ENCODE data around the gene TNIK.

Gene TNIK

GRCh38 chr3:171416061-171416460, 44.1 kb downstream of the TNIK start:
- DNase-seq: no peak

DNA sequence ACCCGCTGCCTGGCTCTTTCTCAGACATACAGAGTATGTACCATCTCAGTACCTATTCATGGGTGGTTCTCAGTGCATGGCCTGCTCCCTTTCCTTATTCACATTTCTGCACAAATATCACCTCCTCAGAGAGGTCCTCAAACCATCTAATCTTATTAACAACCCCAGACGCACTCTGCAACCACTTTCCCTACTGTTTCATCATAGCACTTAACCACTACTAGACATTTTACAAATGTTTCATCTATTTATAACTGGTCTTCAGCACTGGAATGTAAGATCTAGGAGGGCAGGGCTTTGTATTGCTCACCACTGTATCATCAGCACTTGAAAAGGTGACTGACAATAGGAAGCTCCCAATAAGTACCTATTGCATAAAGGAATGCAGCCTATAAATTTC, 45.1 kb downstream of the TNIK start:
- no peak for DNase-seq

DNA sequence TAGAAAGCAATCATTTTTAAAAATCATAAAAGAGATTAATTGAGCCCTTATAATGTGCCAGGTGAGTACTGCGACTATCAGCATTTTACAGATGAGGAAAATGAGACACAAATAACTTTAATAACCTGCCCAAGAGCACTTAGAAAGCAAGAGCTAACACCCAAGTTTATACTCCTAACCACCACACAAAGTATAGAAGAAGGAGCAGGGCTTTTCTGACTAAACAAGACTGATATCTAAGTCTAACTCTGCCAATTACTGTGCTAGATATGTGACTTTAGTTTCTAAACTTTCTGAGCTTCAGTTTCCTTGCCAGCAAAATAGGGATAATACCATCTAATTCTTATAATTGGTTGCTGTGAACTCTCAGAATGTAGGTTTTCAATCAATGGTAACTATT, 47.7 kb downstream of the TNIK start:
- no peak for DNase-seq

DNA sequence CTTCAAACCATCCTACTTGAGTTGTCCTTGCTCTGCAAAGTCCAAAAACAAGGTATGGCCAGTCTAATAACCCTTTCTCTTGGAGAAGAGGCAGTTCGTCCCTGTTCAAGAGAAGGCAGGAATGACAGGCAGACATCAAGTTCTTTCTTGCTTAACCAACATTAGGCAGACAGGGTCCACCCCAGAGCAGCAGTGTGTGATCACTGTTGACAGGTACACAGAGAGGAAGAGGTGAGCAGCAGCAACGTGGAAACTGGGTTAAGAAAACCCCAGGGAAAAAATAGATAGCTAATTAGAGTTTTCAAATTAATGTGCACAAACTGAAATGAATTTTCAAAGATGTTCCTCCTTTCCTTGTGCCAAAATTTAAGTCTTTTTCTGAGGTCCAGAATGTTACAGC, 48.2 kb downstream of the TNIK start:
- DNase-seq: no peak

- no peak for DNase-seq
Measured at GRCh38 chr3:171410186-171410585, 50.0 kb downstream of the TNIK start.

GRCh38 chr3:171407759-171408158, 52.4 kb downstream of the TNIK start:
- DNase-seq: no peak

DNA sequence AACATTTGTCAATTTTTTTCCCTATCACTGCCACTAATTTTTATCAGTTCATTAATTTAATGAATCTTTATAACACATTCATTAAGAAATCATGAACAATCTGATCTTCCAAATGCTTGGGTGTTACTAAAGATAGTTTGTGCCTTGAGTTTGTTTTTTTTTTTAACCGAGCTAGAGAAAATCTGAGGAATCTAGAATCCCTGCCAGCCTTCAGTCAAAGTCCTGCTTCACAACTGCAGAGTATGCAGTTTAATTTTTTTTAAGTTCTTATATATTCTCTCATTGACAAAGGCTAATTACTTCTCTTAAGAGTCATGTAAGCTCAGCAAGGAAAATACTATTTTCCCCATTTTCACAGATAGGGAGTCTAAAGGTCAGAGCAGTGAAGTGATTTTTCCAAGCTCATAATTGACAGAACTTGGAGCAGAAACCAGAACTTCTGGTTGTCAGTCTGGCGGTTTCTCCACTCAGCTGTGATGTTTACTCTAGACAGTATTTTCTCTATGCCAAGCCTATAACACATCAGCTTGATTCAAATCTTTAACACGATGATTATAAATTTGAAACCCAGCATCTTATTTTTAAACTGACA, 55.7 kb downstream of the TNIK start:
- DNase-seq: no peak

DNA sequence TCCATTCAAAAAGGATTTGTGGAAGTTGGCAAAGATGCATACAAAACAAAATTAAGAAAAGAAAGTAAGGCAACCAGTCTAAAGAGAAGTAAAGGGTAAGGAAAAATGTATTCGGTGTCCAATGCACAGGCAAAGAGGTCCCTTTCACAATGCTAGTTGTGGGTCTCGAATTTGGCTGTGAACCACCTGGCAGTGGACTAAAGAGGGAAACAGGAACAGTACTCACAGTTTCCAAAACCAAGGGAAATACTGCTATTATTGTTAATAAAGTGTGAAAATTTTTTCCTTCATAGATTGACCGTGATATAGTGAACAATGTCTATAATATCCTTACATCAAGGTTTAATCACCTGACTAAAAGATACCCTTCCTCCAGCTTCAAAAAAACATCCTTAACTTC, 57.9 kb downstream of the TNIK start:
- DNase-seq: no peak

DNA sequence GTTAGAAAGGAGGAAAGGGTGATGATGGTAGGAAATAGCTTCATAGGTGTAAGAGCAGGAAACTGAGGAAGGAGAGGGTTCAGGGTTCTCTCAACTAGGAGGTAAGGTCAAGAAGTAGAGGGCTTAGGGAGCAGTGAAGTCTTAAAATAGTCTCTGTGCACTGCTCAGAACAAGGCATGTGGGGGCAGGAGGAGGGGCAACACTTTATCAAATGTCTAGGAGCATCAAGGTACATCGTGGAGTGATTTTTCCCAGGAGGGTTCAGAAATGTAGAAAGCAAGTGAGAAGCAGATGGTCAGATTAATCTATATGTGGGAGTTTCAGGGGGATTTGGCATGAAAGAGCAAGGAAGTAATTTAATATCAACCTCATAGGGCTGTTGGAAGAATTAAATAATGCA, 58.8 kb downstream of the TNIK start:
- no peak for DNase-seq

DNA sequence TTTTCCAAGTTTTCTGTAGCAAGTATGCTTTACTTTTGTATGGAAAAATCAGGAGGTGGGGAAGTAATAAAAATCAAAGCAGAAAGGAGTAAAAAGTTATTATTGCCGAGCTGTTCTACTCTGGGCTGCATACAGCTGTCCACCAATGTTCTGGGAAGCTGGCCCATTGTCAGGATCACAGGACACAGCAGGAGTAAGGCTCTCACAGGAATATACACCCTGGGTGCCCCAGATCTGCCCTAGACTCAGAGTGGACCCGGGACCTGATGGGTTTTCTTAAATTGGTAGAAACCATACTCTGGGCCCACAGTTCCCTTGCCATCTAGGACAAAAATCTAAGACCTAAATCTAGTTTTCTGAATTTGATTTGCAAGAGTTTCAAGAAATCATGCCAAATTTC, 60.4 kb downstream of the TNIK start:
- no peak for DNase-seq

- DNase-seq: no peak
Measured at GRCh38 chr3:171398343-171398742, 61.9 kb downstream of the TNIK start.

- no peak for DNase-seq
Measured at GRCh38 chr3:171397089-171397488, 63.1 kb downstream of the TNIK start.

- DNase-seq: no peak
Measured at GRCh38 chr3:171396048-171396447, 64.2 kb downstream of the TNIK start.

- DNase-seq: no peak
Measured at GRCh38 chr3:171393032-171393744, 67.0 kb downstream of the TNIK start.

DNA sequence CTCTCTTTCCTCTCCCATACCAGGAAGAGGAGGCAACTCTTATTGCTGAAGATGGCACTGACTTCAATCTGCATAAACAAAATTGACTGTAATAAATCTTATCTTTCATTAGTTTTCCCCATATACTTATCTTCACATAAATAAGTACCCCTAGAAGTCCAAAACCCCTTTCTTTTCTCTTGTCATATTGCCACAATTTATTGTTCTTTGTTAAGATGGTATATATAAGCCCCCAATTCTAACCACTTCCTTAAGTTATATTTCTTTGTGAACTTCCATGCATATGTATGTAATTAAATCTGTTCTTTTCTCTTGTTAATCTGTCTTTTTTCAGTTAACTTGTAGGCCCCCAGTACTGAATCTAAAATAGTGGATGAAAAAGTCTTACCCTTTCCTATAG, 68.8 kb downstream of the TNIK start:
- no peak for DNase-seq

- DNase-seq: no peak
Measured at GRCh38 chr3:171390051-171390941, 69.9 kb downstream of the TNIK start.

DNA sequence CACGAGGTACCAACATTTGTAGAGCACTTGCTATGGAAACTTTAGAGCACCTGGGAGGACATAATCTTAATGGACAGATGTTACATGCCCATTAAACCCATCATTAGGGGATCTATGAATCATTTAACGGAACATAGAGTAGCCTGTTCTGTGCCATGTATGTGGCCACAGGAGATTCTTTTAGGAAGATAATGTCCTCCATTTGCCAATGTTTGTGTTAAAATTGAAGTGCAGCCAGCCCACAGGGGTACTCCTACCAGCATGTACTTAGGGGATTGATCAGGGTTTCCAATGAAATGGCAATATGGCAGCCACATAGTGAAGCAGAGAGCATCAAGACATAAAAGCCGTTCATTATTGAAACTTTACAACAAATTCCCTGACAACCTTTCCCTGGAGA, 70.7 kb downstream of the TNIK start:
- no peak for DNase-seq

DNA sequence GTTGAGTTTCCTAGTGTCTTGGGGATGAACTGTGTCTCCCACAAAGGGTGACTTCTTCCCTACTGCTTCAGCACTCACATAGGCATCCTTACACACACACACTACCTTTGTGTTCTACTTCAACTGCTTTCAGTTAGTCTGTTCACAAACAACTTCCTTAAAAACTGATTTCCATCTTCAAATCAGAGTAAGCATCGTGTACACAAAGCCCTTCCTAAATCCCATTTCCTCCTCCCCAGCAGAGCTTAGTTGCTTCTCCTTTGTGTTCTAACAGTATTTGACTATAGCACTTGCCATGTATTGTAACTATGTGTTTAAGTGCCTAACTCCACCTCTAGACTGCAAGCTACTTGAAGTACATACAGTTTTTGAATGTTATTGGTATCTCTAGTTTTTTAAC, 71.7 kb downstream of the TNIK start:
- DNase-seq: no peak

- no peak for DNase-seq
Measured at GRCh38 chr3:171387062-171387461, 73.1 kb downstream of the TNIK start.

DNA sequence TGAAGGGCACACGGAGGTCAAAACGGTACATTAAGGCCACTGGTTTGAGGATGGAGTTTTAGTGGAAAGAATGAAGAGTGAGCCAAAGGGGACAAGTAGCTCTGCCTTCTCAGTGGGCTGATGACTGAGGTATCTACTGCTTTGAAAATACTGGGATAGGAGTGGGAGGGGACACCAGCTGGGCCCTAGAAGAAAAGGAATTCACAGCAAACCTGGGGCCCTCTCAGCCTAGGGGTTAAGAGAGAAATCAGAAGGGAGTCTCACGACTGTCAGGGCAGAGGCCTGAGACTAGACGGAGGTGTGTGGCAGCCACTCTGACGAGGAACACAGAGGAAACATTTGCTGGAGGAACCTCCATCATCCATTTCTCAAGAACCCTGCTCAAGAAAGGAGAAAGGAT, 75.1 kb downstream of the TNIK start:
- DNase-seq: no peak

DNA sequence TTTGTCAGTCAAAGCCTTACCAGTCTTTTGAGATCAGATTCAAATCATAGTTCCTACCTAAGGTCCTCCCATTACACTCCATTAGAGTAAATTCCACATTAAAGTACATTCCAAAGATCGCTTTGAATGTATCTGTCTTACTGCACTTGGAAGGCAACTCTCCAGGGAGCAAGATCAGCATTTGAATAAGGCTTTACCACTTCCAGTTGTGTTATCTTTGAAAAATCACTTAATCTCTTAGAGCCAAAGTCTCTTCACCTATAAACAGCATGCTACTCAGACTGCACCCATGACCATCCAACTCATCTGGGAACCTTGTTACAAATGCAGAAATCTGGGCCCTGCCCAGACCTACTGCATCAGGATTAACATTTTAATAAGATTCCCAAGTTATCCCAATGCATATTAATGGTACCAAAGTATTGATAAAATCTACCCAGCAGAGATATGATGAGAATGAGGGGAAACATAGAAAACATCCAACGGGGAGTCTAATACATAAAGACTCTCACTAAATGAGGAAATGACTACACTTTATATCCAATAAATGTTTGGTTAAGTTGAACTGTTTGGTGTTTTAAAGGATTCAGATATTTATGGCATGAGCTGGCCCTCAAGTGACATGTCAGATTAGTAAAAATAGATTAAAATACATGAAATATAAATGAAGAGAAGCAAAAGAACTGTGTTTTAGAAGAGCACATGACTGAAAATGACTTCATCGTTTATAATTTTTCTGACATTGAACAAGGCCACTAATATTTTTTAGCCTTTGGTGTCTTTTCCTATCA, 75.9 kb downstream of the TNIK start:
- no peak for DNase-seq

GRCh38 chr3:171383206-171384018, 76.8 kb downstream of the TNIK start:
- DNase-seq: no peak

All from activated effector memory CD4-positive, alpha-beta T cell treated with Interleukin-2 at 50 U/mL for 16 hours (primary cell).